ENCODE measurements around the gene ASAP3. TPM values are rescaled to one million over a fixed set of nuclear protein-coding genes. Genes with fewer than 3 reads are reported as not detected.

The ASAP3 gene
- total and polyA plus RNA-seq, 9 of the 15 experiments (the other 6 are each of a cell fraction or from before 2014, with no cell fraction given): 1.7 to 31.2 (median 17.4) TPM

GRCh38 chr1:23396380-23396779 is 87.6 kb downstream of the ASAP3 start (continued):
- TF ChIP-seq ZNF407 (IDR thresholded peaks at IDR 0.05; ENCODE audit: low read depth): no peak
- no peak for TF ChIP-seq LCOR (CRISPR knock-in tag; IDR thresholded peaks at IDR 0.05)
- TF ChIP-seq ZNF551 (CRISPR knock-in tag; IDR thresholded peaks at IDR 0.05): no peak
- no peak for TF ChIP-seq POLR2A (conservative IDR thresholded peaks at IDR 0.05)
- TF ChIP-seq FOXK1 (CRISPR knock-in tag; IDR thresholded peaks at IDR 0.05; ENCODE audit: borderline replicate concordance): 0 out of 2 replicates have a peak, but pooled peaks have one; percentile 27
- TF ChIP-seq KDM1A (IDR thresholded peaks at IDR 0.05): 0 out of 4 replicates have a peak, but pooled peaks of 1 of the 2 experiments have one; percentile 17
- TF ChIP-seq MYC (IDR thresholded peaks at IDR 0.05; ENCODE audit: low read depth, low read length): no peak
- TF ChIP-seq MYC (CRISPR knock-in tag; IDR thresholded peaks at IDR 0.05; ENCODE audit: borderline replicate concordance, low read depth): no peak
- TF ChIP-seq SMARCA5 (IDR thresholded peaks at IDR 0.05): no peak
- TF ChIP-seq ZNF143 (CRISPR knock-in tag; IDR thresholded peaks at IDR 0.05): no peak
